Measurements from ENCODE around the gene HRAS. TPM values are rescaled to one million over a fixed set of nuclear protein-coding genes. Genes with fewer than 3 reads are reported as not detected.

Gene HRAS
- total RNA-seq, 4 donors from 2014 or later: 82.9 to 131 (median 96.2) TPM

GRCh38 chr11:489610-490185 is 45.7 kb downstream of the HRAS start:
- no peaks in the 10 kb centered on the region for H3K27me3 ChIP-seq
- DNase-seq (ENCODE audit: low spot score in 2 of 2): peak in 1 of 2 donors; percentile 77
- no peak overlapping the region for H3K27ac ChIP-seq
- TF ChIP-seq POLR2AphosphoS5 (IDR thresholded peaks at IDR 0.05): no peak
- TF ChIP-seq POLR2A (IDR thresholded peaks at IDR 0.05): no peak
- TF ChIP-seq CTCF (IDR thresholded peaks at IDR 0.05): no peak
- TF ChIP-seq EP300 (IDR thresholded peaks at IDR 0.05): no peak
- no peaks in the 10 kb centered on the region for H3K4me1 ChIP-seq
- no peak overlapping the region for H3K4me3 ChIP-seq
- H3K9me3 ChIP-seq: no peaks in the 10 kb centered on the region
- 95% methylated on average over 12 of the region's 37 CpGs for WGBS
- peaks cover 46% of the 10 kb centered on the region for H3K36me3 ChIP-seq

GRCh38 chr11:488992-489391 is 46.4 kb downstream of the HRAS start:
- no peak overlapping the region for H3K4me3 ChIP-seq
- H3K27ac ChIP-seq: no peak overlapping the region
- H3K36me3 ChIP-seq: peaks cover 39% of the 10 kb centered on the region
- H3K27me3 ChIP-seq: no peaks in the 10 kb centered on the region
- WGBS: 79% methylated on average over 17 of the region's 19 CpGs
- TF ChIP-seq CTCF (IDR thresholded peaks at IDR 0.05): no peak
- no peaks in the 10 kb centered on the region for H3K4me1 ChIP-seq
- no peaks in the 10 kb centered on the region for H3K9me3 ChIP-seq
- no peak for DNase-seq (ENCODE audit: low spot score in 2 of 2)

- Histone ChIP-seq H3K4me1 (no peaks in the 10 kb centered on the region), H3K27ac (no peak overlapping the region), H3K27me3 (no peaks in the 10 kb centered on the region), H3K9me3 (no peaks in the 10 kb centered on the region), H3K4me3 (no peak overlapping the region), H3K36me3 (peaks cover 35% of the 10 kb centered on the region)
- TF ChIP-seq EP300 (IDR thresholded peaks at IDR 0.05): no peak
- TF ChIP-seq POLR2AphosphoS5 (IDR thresholded peaks at IDR 0.05): no peak
- TF ChIP-seq CTCF (IDR thresholded peaks at IDR 0.05): no peak
- TF ChIP-seq POLR2A (IDR thresholded peaks at IDR 0.05): no peak
- no peak for DNase-seq (ENCODE audit: low spot score in 2 of 2)
- 85% methylated on average over 10 of the region's 19 CpGs for WGBS
Observed at GRCh38 chr11:488579-488978, 46.8 kb downstream of the HRAS start.

GRCh38 chr11:488062-488461 is 47.3 kb downstream of the HRAS start:
- 64% methylated on average over 17 of the region's 25 CpGs for WGBS
- DNase-seq (ENCODE audit: low spot score in 2 of 2): no peak
- TF ChIP-seq EP300 (IDR thresholded peaks at IDR 0.05) (no peak), POLR2A (IDR thresholded peaks at IDR 0.05) (no peak), POLR2AphosphoS5 (IDR thresholded peaks at IDR 0.05) (no peak), CTCF (IDR thresholded peaks at IDR 0.05) (no peak)
- Histone ChIP-seq H3K27me3 (no peaks in the 10 kb centered on the region), H3K36me3 (peaks cover 30% of the 10 kb centered on the region), H3K9me3 (no peaks in the 10 kb centered on the region), H3K4me3 (no peak overlapping the region), H3K27ac (no peak overlapping the region), H3K4me1 (no peaks in the 10 kb centered on the region)

- no peak overlapping the region for H3K27ac ChIP-seq
- no peaks in the 10 kb centered on the region for H3K4me1 ChIP-seq
- peaks cover 25% of the 10 kb centered on the region for H3K36me3 ChIP-seq
- H3K27me3 ChIP-seq: no peaks in the 10 kb centered on the region
- TF ChIP-seq POLR2A (IDR thresholded peaks at IDR 0.05) (no peak), EP300 (IDR thresholded peaks at IDR 0.05) (no peak), CTCF (IDR thresholded peaks at IDR 0.05) (no peak), POLR2AphosphoS5 (IDR thresholded peaks at IDR 0.05) (no peak)
- WGBS: 60% methylated on average over 15 of the region's 22 CpGs
- DNase-seq (ENCODE audit: low spot score in 2 of 2): no peak
- no peak overlapping the region for H3K4me3 ChIP-seq
- no peaks in the 10 kb centered on the region for H3K9me3 ChIP-seq
Observed at GRCh38 chr11:487571-488021, 47.8 kb downstream of the HRAS start.
